ENCODE data around the gene CHCHD3.

The CHCHD3 gene

GRCh38 chr7:132857703-132858102, 224.2 kb downstream of the CHCHD3 start:
- no peak for DNase-seq

DNA sequence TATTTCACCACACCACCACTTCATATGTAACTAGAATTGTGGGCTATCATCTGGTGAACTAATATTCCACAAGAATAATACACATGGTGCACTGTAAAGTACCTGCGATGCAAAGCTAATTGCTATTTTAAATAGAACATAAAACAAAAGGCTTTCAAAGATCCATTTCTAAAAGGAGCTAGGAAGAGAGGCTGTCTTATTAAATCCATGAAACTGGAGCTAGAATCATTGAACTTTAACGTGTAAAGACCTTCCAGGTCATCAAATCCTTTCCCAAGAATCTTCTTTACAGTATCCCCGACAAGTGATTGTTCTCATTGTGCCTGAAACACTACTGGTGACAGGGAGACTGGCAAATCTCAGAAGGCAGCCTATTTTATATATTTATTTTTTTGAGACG, 224.9 kb downstream of the CHCHD3 start:
- DNase-seq: no peak

DNA sequence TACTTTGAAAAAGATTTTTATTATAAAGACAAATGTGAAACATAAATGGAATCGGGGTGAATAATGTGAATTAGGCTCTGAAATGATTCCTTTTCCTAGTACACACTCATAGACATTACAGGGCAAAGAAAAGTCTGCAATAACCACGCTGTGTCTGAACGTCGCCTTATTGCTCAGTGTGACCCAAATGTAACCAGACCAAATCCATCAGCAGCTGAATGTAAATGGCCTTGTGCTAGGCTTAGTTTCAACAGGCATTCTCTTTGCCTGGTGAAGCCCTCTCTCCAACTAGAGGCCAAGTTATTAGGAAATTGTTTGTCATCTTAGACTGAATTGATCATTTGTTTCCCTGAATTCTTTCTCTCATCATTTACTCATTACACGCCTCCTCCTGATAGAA, 225.5 kb downstream of the CHCHD3 start:
- DNase-seq: no peak

DNA sequence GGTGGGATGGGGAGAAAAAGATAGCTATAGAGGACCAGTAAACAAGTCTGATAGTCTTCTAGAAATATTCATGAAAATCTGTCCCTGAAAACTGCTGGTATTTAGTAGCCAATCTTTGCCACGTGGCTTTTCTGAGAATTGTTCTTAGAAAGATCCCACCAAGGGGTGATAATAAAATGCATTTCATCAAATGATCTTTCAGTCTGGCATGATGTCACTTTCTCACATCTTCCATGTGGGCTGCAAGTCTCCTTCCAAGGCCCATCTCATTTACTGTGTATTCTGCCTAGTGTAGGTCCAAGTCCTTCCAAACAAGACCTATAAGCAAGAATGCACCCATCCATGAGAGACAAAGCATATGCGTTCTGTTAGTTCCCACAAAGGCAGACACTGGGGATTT, 226.0 kb downstream of the CHCHD3 start:
- DNase-seq: no peak

DNA sequence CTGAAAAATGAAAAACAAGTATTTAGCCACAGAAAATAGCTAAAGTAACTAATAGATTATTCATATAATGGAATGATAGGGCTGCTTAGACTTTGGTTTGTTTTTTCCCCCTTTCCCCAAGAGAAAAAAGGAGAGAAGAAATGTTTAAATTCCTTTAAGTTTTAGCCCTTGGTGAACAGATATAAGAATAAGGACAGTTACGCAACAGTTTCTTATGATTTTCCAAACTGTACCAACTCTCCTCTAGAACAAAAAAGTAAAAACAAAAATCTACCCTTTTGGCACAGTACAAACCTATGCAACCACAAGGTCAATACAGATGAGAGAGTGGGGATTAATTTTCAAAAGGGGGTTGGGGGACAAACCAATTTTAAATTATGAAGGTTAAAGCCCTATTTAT, 227.7 kb downstream of the CHCHD3 start:
- DNase-seq: no peak

DNA sequence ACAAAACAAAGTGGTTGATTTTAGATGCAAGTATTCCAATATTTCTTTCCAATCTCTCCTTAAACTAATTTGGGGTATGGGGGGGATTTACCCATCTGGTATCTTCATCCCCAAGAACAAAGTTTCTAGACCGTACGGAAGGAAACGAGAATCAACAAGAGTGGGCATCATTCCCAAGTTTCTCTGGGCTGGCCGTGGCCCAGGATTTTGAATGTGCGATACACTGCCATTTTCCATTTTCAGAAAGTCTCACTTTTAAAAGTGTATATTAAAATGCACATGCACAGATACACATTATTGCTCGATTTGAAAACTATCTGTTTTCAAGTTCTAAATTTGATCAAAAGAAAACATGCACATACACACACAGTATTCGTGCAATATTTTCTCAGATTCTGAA, 234.5 kb downstream of the CHCHD3 start:
- DNase-seq: no peak

GRCh38 chr7:132846086-132846485, 235.8 kb downstream of the CHCHD3 start:
- DNase-seq: no peak

- DNase-seq: no peak
Observed at GRCh38 chr7:132842478-132842877, 239.4 kb downstream of the CHCHD3 start.

GRCh38 chr7:132840199-132840598, 241.7 kb downstream of the CHCHD3 start:
- DNase-seq: no peak

DNA sequence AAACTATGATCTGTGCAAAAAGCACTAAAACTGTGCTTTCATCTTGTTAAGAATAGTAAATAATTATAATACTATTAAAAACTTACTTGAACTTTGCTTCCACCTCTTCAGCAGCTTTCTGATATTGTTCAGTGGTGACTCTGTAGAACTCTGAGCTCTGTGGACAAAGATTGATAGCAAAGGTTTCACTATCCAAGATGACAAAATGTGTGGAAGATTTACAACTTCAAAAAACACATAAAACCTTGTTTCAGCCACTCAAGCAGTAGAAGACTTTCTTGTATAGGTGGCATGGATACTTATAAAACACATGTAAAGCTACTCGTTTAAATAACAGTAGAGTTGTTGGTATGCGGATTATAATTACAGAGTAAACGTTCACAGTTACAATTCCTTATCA, 243.6 kb downstream of the CHCHD3 start:
- DNase-seq: no peak

DNA sequence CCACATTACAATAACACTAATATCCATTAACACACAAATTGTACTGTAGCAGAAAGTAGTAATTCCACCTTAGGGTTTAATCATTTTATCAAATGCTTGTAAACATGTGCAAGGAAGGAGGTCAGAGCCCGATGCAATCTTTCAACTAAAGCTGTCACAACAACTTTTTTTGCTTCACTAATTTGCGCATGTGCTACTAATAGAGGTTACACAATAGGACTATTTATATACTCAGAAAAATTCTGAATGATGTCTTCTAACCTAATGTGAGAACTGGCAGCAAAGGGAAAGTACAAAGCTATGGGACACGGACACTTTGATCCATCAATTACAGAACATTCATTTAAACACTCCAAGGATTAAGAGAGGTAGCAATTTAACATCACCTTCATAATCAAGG, 244.4 kb downstream of the CHCHD3 start:
- DNase-seq: no peak

DNA sequence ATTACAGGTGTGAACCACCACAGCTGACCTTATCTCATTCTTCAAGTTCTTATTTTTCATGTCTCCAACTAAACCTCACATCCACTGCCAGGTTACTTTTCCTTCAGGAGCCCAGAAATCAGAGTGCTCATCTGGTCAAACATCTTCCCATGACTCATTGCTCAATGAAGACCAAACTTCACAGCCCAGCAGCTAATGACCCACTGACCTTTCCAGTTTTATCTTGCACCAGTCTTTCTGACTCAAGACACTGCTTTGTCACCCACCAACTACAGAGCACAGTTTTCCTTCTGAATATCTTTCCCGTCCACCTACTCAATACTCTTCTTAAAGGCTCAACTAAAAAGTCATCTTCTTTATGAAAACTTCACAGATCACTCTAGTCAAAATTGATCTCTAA, 245.1 kb downstream of the CHCHD3 start:
- no peak for DNase-seq

- DNase-seq: no peak
Observed at GRCh38 chr7:132830941-132831340, 250.9 kb downstream of the CHCHD3 start.

DNA sequence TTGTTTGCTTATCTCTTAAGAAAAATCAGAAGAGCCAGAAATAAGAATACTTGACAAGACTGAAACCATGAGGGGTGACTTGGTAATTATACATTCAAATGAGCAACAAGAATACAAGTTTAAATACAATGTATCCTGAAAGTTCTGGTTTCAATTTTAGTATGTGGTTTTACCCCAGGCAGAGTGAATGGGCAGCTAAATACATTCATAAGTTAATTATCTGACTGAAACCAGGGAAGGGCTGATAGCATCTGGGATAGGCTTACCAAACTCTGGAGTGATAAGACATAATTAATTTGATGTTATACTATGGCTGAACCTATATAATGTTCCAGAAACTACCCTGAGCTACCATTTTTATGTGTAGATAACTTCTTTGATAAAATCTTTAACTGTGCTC, 253.4 kb downstream of the CHCHD3 start:
- DNase-seq: no peak

DNA sequence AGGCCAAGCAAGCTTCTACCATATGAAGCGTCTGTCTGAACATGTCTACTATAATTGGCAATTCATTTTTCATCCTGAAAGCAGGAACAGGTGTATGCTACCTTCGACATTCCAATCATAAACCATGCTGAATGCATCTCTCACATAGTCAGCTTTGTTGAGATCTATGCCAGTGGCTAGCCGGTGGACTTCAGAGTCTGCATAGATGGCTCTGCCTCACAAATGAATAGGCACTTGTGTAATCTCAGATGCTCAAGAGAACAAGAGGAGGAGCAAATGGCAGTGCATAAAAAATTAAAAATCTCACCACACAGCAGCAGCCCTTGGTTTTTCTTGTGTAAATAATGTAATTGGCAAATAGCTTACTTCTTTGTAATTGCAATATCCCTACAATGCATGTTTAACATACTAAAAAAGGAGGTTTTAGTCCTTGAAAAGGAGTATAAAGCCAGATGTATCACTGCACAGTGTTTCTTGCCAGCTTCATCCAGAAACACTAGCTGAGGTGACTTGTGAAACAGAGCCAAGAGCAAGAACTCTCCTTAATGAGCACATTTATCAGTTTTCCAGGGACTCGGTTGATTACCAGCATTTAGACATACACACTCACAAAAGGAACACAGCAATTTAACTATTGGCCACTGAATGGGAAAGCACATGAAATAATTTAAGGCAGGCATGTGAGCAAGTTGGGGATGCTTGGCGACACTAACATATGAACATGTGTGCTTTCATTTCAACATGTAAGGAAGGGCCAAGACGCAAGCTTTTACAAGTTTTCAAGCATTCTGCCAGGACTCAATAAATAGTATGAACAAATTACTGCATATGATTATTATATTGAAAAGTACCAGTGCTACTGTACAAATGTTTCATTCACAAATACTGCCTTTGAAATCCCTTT, 255.7 kb downstream of the CHCHD3 start:
- no peak for DNase-seq

DNA sequence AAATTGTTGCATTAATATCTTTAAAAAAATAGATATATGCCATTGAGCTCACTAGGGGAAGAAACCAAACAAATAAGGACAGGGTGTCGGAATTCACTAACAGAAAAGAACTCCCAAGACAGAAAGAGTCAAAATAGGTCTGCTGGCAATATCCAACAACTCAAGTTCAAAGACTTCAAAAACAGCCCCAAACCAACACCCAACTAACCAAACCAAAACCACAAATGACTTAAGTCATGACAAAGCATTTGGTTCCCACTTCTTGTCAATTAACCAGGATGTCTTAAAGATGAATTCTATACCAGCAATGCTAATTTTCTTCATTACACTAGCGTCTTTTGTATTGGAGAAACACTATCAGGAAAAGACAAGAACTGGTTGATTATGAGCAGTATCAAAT, 256.7 kb downstream of the CHCHD3 start:
- DNase-seq: no peak

GRCh38 chr7:132819648-132820047, 262.2 kb downstream of the CHCHD3 start:
- DNase-seq: no peak

GRCh38 chr7:132817949-132818348, 263.9 kb downstream of the CHCHD3 start:
- DNase-seq: no peak

DNA sequence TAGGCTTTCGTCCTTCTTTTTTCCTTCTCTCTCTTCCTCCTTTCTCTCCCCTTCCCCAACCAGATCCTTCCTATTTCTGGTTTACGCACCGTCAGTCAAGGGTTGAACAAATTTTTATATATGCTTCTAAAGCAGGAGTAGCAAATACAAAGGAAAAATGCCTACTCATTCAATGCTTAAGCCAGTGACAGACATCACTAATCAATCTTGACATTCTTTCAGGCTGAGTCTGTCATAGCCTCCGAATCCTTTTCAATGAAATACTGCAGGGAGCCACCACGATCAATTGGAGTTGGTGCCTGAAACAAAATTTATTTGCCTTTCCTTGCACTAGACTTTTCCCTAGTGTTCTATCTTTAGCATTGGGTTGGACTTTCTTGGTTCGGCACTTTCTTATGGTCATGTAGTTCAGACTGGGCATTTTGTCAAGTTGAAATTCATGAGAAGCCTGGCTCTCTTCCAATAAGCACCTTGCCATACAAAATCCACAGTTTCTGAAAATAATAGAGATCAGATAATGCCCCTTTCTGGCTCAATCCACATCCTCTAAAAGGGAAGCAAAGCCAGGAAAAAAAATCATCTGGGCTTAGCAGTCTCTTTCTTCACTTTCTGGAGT, 266.1 kb downstream of the CHCHD3 start:
- no peak for DNase-seq

- no peak for DNase-seq
Observed at GRCh38 chr7:132815130-132815529, 266.8 kb downstream of the CHCHD3 start.

GRCh38 chr7:132810561-132810960, 271.3 kb downstream of the CHCHD3 start:
- DNase-seq: no peak

GRCh38 chr7:132806834-132807233, 275.1 kb downstream of the CHCHD3 start:
- no peak for DNase-seq

GRCh38 chr7:132805766-132806165, 276.1 kb downstream of the CHCHD3 start:
- no peak for DNase-seq

GRCh38 chr7:132804849-132805485, 276.9 kb downstream of the CHCHD3 start:
- DNase-seq: no peak

All from stimulated activated CD4-positive, alpha-beta T cell treated with anti-CD3 and anti-CD28 coated beads, Interleukin-15, amount 100 ng/mL, for 24 hours (primary cell).